HEK293 (cell line): ENCODE data around the gene LIN37.

ENCODE experiments used
- CTCF ChIA-PET: fragments of 350-600 bp; formaldehyde crosslinking; extraction: SDS; loops from one replicate; lab custom pipeline; 2021; ENCODE audit warnings: antibody characterized with exemption; lab: Yijun Ruan, JAX
- POLR2A ChIA-PET: fragments of 300-600 bp; formaldehyde crosslinking; extraction: SDS; loops from one replicate; lab custom pipeline; 2020; ENCODE audit warnings: antibody characterized with exemption, inconsistent platforms; lab: Yijun Ruan, JAX
- H3K27ac ChIP-seq: fragments of 200-500 bp; sonication (Bioruptor generic); 2 replicates; pipeline ENCODE4 v1.5.1; 2014; ENCODE audit warnings: low read depth, low read length, control low read depth, inconsistent platforms; ENCODE audit errors: extremely low read depth
- H3K36me3 ChIP-seq, 2 experiments: fragments of 200-500 bp in 1 of 2; sonication (Bioruptor generic) in 1 of 2; 1 replicate in 1 of 2; 2 replicates in 1 of 2; pipeline ENCODE4 v1.5.1; 2014 to 2017; ENCODE audit warnings: inconsistent platforms in 2 of 2, low read length in 2 of 2; ENCODE audit not compliant: control insufficient read depth in 2 of 2, insufficient read depth in 1 of 2
- H3K4me1 ChIP-seq: fragments of 200-500 bp; sonication (Bioruptor generic); 2 replicates; pipeline ENCODE4 v1.5.1; 2014; ENCODE audit warnings: mild to moderate bottlenecking, low read length, inconsistent platforms; ENCODE audit not compliant: control insufficient read depth, insufficient read depth
- H3K4me3 ChIP-seq: 2 replicates; pipeline ENCODE4 v1.5.1; 2011; ENCODE audit warnings: low read depth, mild to moderate bottlenecking, control low read depth, low read length, moderate library complexity
- H3K9me3 ChIP-seq: fragments of 200-500 bp; sonication (Bioruptor generic); 2 replicates; pipeline ENCODE4 v1.5.1; 2014; ENCODE audit warnings: low read depth, low read length, inconsistent platforms; ENCODE audit not compliant: control insufficient read depth, insufficient read depth
- KLF7 ChIP-seq: fragments of 450-650 bp; formaldehyde crosslinking; IDR thresholded peaks from 2 replicates; pipeline ENCODE4 v1.5.1; 2016; ENCODE audit warnings: missing biosample characterization, missing genetic modification characterization, borderline replicate concordance
- PRDM1 ChIP-seq: fragments of 450-650 bp; formaldehyde crosslinking; IDR thresholded peaks from 2 replicates; pipeline ENCODE4; 2016; ENCODE audit warnings: missing biosample characterization, missing genetic modification characterization
- YY1 ChIP-seq: fragments of 450-650 bp; formaldehyde crosslinking; IDR thresholded peaks from 2 replicates; pipeline ENCODE4 v1.5.1; 2018; ENCODE audit warnings: missing biosample characterization, missing genetic modification characterization
- ZBTB21 ChIP-seq: fragments of 450-650 bp; formaldehyde crosslinking; IDR thresholded peaks from 2 replicates; pipeline ENCODE4 v1.5.1; 2017; ENCODE audit warnings: missing biosample characterization, missing genetic modification characterization
- ZNF10 ChIP-seq: fragments of 450-650 bp; formaldehyde crosslinking; IDR thresholded peaks from 2 replicates; pipeline ENCODE4 v1.5.1; 2017; ENCODE audit warnings: missing biosample characterization, missing genetic modification characterization
- ZNF175 ChIP-seq: fragments of 450-650 bp; formaldehyde crosslinking; IDR thresholded peaks from 2 replicates; pipeline ENCODE4 v1.5.1; 2016; ENCODE audit warnings: missing biosample characterization, missing genetic modification characterization
- ZNF23 ChIP-seq: fragments of 450-650 bp; formaldehyde crosslinking; IDR thresholded peaks from 2 replicates; pipeline ENCODE4 v1.5.1; 2016; ENCODE audit warnings: missing biosample characterization, missing genetic modification characterization, borderline replicate concordance
- ZNF302 ChIP-seq: fragments of 450-650 bp; formaldehyde crosslinking; IDR thresholded peaks from 2 replicates; pipeline ENCODE4 v1.5.1; 2016; ENCODE audit warnings: missing biosample characterization, missing genetic modification characterization, low read depth
- ZNF311 ChIP-seq: fragments of 450-650 bp; formaldehyde crosslinking; IDR thresholded peaks from 2 replicates; pipeline ENCODE4 v1.5.1; 2017; ENCODE audit warnings: missing biosample characterization, missing genetic modification characterization, borderline replicate concordance
- ZNF324 ChIP-seq: fragments of 450-650 bp; formaldehyde crosslinking; IDR thresholded peaks from 2 replicates; pipeline ENCODE4 v1.5.1; 2016; ENCODE audit warnings: missing biosample characterization, missing genetic modification characterization
- ZNF394 ChIP-seq: fragments of 450-650 bp; formaldehyde crosslinking; IDR thresholded peaks from 2 replicates; pipeline ENCODE4 v1.5.1; 2016; ENCODE audit warnings: missing biosample characterization, missing genetic modification characterization, mild to moderate bottlenecking, moderate library complexity, borderline replicate concordance
- ZNF561 ChIP-seq: fragments of 450-650 bp; IDR thresholded peaks from 2 replicates; pipeline ENCODE4 v1.5.1; 2018; ENCODE audit warnings: missing biosample characterization, missing genetic modification characterization, borderline replicate concordance
- ZNF571 ChIP-seq: fragments of 450-650 bp; formaldehyde crosslinking; IDR thresholded peaks from 2 replicates; pipeline ENCODE4 v1.5.0; 2017; ENCODE audit warnings: missing biosample characterization, missing genetic modification characterization
- ZNF660 ChIP-seq: fragments of 450-650 bp; IDR thresholded peaks from 2 replicates; pipeline ENCODE4 v1.5.1; 2018; ENCODE audit warnings: missing biosample characterization, mild to moderate bottlenecking, missing genetic modification characterization
- TF ChIP-seq, protein P1 (sequence below): fragments of 450-650 bp; formaldehyde crosslinking; IDR thresholded peaks from 2 replicates; pipeline ENCODE4 v1.5.1; 2016; ENCODE audit warnings: missing biosample characterization, missing genetic modification characterization
- TF ChIP-seq, protein P2 (sequence below): fragments of 450-650 bp; formaldehyde crosslinking; IDR thresholded peaks from 2 replicates; pipeline ENCODE4 v1.5.1; 2016; ENCODE audit warnings: missing biosample characterization, missing genetic modification characterization, borderline replicate concordance
- TF ChIP-seq, protein P3 (sequence below): fragments of 450-650 bp; formaldehyde crosslinking; conservative IDR thresholded peaks from 2 replicates; pipeline ENCODE4 v1.5.1; 2016; ENCODE audit warnings: low read depth, missing biosample characterization, missing genetic modification characterization
- TF ChIP-seq, protein P4 (sequence below): fragments of 450-650 bp; formaldehyde crosslinking; IDR thresholded peaks from 2 replicates; pipeline ENCODE4 v1.5.1; 2016; ENCODE audit warnings: missing biosample characterization, missing genetic modification characterization
- TF ChIP-seq, protein P5 (sequence below): fragments of 450-650 bp; formaldehyde crosslinking; IDR thresholded peaks from 2 replicates; pipeline ENCODE4 v1.5.1; 2017; ENCODE audit warnings: missing biosample characterization, missing genetic modification characterization
- TF ChIP-seq, protein P6 (sequence below): fragments of 450-650 bp; formaldehyde crosslinking; IDR thresholded peaks from 2 replicates; pipeline ENCODE4 v1.5.1; 2016; ENCODE audit warnings: missing biosample characterization, missing genetic modification characterization

The LIN37 gene

DNA sequence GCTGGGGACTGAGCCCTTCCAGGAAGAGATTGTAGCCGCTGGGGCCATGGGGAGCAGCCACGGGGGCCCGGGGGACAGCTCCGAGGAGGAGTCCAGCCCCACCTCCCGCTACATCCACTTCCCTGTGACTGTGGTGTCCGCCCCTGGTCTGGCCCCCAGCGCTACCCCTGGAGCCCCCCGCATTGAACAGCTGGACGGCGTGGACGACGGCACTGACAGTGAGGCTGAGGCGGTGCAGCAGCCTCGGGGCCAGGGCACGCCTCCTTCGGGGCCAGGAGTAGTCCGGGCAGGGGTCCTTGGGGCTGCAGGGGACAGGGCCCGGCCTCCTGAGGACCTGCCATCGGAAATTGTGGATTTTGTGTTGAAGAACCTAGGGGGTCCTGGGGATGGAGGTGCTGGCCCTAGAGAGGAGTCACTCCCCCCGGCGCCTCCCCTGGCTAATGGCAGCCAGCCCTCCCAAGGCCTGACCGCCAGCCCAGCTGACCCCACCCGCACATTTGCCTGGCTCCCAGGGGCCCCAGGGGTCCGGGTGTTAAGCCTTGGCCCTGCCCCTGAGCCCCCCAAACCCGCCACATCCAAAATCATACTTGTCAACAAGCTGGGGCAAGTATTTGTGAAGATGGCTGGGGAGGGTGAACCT, 15.7 kb upstream of the LIN37 start:
- CTCF ChIA-PET: interaction anchor here (0.5 kb wide), 1 partner anchor 486 kb away, joined by 3 read pairs; no protein-coding TSS in a partner anchor
- POLR2A ChIA-PET: interaction anchor here (1.5 to 13.6 kb wide), 3 partner anchors 5 to 16 kb away, joined by 7 to 204 read pairs (median 12); partner anchors contain the start of genes LIN37, PSENEN and U2AF1L4

DNA sequence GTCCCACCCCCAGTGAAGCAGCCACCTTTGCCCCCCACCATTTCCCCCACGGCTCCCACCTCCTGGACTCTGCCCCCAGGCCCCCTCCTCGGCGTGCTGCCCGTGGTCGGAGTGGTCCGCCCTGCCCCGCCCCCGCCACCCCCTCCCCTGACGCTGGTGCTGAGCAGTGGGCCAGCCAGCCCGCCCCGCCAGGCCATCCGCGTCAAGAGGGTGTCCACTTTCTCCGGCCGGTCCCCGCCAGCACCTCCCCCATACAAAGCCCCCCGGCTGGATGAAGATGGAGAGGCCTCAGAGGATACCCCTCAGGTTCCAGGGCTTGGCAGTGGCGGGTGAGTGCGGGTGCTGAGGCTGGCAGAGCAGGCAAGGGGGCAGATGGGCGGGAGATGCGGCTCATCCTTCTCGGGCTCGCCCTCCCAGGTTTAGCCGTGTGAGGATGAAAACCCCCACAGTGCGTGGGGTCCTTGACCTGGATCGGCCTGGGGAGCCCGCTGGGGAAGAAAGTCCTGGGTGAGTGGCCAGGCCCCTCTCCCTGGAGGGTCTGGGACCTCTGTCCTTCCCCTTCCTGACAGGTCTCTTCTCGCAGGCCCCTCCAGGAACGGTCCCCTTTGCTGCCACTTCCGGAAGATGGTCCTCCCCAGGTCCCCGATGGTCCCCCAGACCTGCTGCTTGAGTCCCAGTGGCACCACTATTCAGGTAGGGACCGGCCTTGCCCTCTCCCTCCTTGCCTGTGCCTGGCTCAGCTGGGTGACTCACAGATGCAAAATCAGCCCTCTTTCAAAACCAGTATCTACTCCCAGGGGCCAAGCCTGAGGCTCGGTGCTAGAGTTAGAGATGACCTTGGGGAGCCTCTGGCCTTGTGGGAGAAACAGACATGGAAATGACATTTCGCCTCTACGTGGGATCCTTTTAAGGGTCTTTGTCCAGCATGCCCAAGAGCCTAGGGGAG, 14.9 kb upstream of the LIN37 start:
- Histone ChIP-seq H3K36me3 (peaks cover 95% of the 10 kb centered on the region in 2 experiments), H3K27ac (0 out of 2 replicates have a peak overlapping the region, but pooled peaks have one; percentile 5), H3K4me1 (no peaks in the 10 kb centered on the region), H3K9me3 (no peaks in the 10 kb centered on the region), H3K4me3 (no peak overlapping the region)
- ChIA-PET CTCF (interaction anchor here (0.5 kb wide), 1 partner anchor 39 kb away, joined by 6 read pairs; no protein-coding TSS in a partner anchor), POLR2A (interaction anchor here (1.5 to 7.7 kb wide), 4 partner anchors 7 to 15 kb away, joined by 7 to 204 read pairs (median 12); partner anchors contain the start of genes LIN37, PSENEN and U2AF1L4)
- TF ChIP-seq, protein P1, sequence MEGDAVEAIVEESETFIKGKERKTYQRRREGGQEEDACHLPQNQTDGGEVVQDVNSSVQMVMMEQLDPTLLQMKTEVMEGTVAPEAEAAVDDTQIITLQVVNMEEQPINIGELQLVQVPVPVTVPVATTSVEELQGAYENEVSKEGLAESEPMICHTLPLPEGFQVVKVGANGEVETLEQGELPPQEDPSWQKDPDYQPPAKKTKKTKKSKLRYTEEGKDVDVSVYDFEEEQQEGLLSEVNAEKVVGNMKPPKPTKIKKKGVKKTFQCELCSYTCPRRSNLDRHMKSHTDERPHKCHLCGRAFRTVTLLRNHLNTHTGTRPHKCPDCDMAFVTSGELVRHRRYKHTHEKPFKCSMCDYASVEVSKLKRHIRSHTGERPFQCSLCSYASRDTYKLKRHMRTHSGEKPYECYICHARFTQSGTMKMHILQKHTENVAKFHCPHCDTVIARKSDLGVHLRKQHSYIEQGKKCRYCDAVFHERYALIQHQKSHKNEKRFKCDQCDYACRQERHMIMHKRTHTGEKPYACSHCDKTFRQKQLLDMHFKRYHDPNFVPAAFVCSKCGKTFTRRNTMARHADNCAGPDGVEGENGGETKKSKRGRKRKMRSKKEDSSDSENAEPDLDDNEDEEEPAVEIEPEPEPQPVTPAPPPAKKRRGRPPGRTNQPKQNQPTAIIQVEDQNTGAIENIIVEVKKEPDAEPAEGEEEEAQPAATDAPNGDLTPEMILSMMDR: no peak
- TF ChIP-seq ZNF10 (tag by site-specific recombination) (no peak), ZNF23 (tag by site-specific recombination) (no peak), ZNF302 (tag by site-specific recombination) (no peak), PRDM1 (tag by site-specific recombination) (no peak), KLF7 (tag by site-specific recombination) (no peak), ZNF394 (tag by site-specific recombination) (no peak), ZNF175 (tag by site-specific recombination) (no peak)
- TF ChIP-seq, protein P2, sequence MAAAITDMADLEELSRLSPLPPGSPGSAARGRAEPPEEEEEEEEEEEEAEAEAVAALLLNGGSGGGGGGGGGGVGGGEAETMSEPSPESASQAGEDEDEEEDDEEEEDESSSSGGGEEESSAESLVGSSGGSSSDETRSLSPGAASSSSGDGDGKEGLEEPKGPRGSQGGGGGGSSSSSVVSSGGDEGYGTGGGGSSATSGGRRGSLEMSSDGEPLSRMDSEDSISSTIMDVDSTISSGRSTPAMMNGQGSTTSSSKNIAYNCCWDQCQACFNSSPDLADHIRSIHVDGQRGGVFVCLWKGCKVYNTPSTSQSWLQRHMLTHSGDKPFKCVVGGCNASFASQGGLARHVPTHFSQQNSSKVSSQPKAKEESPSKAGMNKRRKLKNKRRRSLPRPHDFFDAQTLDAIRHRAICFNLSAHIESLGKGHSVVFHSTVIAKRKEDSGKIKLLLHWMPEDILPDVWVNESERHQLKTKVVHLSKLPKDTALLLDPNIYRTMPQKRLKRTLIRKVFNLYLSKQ (tag by site-specific recombination): no peak
- TF ChIP-seq, protein P3, sequence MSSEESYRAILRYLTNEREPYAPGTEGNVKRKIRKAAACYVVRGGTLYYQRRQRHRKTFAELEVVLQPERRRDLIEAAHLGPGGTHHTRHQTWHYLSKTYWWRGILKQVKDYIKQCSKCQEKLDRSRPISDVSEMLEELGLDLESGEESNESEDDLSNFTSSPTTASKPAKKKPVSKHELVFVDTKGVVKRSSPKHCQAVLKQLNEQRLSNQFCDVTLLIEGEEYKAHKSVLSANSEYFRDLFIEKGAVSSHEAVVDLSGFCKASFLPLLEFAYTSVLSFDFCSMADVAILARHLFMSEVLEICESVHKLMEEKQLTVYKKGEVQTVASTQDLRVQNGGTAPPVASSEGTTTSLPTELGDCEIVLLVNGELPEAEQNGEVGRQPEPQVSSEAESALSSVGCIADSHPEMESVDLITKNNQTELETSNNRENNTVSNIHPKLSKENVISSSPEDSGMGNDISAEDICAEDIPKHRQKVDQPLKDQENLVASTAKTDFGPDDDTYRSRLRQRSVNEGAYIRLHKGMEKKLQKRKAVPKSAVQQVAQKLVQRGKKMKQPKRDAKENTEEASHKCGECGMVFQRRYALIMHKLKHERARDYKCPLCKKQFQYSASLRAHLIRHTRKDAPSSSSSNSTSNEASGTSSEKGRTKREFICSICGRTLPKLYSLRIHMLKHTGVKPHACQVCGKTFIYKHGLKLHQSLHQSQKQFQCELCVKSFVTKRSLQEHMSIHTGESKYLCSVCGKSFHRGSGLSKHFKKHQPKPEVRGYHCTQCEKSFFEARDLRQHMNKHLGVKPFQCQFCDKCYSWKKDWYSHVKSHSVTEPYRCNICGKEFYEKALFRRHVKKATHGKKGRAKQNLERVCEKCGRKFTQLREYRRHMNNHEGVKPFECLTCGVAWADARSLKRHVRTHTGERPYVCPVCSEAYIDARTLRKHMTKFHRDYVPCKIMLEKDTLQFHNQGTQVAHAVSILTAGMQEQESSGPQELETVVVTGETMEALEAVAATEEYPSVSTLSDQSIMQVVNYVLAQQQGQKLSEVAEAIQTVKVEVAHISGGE (tag by site-specific recombination): no peak

More for the DNA sequence above, 15.7 kb upstream of the LIN37 start:
- peaks cover 95 to 97% of the 10 kb centered on the region in 2 experiments for H3K36me3 ChIP-seq
- TF ChIP-seq, protein P4, sequence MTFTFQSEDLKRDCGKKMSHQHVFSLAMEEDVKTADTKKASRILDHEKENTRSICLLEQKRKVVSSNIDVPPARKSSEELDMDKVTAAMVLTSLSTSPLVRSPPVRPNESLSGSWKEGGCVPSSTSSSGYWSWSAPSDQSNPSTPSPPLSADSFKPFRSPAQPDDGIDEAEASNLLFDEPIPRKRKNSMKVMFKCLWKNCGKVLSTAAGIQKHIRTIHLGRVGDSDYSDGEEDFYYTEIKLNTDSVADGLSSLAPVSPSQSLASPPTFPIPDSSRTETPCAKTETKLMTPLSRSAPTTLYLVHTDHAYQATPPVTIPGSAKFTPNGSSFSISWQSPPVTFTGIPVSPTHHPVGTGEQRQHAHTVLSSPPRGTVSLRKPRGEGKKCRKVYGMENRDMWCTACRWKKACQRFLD (tag by site-specific recombination): no peak
- TF ChIP-seq ZNF561 (tag by site-specific recombination) (no peak), YY1 (tag by site-specific recombination) (no peak), ZNF394 (tag by site-specific recombination) (no peak), ZNF324 (tag by site-specific recombination) (no peak), ZNF571 (tag by site-specific recombination) (no peak), ZBTB21 (tag by site-specific recombination) (no peak), ZNF311 (no peak), ZNF660 (tag by site-specific recombination) (no peak)
- TF ChIP-seq, protein P5, sequence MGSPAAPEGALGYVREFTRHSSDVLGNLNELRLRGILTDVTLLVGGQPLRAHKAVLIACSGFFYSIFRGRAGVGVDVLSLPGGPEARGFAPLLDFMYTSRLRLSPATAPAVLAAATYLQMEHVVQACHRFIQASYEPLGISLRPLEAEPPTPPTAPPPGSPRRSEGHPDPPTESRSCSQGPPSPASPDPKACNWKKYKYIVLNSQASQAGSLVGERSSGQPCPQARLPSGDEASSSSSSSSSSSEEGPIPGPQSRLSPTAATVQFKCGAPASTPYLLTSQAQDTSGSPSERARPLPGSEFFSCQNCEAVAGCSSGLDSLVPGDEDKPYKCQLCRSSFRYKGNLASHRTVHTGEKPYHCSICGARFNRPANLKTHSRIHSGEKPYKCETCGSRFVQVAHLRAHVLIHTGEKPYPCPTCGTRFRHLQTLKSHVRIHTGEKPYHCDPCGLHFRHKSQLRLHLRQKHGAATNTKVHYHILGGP (tag by site-specific recombination): no peak
- TF ChIP-seq, protein P6, sequence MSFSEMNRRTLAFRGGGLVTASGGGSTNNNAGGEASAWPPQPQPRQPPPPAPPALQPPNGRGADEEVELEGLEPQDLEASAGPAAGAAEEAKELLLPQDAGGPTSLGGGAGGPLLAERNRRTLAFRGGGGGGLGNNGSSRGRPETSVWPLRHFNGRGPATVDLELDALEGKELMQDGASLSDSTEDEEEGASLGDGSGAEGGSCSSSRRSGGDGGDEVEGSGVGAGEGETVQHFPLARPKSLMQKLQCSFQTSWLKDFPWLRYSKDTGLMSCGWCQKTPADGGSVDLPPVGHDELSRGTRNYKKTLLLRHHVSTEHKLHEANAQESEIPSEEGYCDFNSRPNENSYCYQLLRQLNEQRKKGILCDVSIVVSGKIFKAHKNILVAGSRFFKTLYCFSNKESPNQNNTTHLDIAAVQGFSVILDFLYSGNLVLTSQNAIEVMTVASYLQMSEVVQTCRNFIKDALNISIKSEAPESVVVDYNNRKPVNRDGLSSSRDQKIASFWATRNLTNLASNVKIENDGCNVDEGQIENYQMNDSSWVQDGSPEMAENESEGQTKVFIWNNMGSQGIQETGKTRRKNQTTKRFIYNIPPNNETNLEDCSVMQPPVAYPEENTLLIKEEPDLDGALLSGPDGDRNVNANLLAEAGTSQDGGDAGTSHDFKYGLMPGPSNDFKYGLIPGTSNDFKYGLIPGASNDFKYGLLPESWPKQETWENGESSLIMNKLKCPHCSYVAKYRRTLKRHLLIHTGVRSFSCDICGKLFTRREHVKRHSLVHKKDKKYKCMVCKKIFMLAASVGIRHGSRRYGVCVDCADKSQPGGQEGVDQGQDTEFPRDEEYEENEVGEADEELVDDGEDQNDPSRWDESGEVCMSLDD: no peak
- TF ChIP-seq, all 188 proteins: peak for 0
- Histone ChIP-seq H3K9me3 (no peaks in the 10 kb centered on the region), H3K4me1 (no peaks in the 10 kb centered on the region), H3K4me3 (no peak overlapping the region), H3K27ac (no peak overlapping the region)
